Sigmoid colon (tissue), 7 donors: ENCODE results near the gene PROB1. TPM values are rescaled to one million over a fixed set of nuclear protein-coding genes. Genes with fewer than 3 reads are reported as not detected.
"Not testable (repeated sequence)": the region's sequence is repeated elsewhere in the genome, so short reads cannot be mapped to it uniquely, and the experiment has no call there.

Experiments used
- DNase-seq: peaks from one replicate; pipeline ENCODE4 v3.0.0-alpha.2; 2019
- H3K27ac ChIP-seq, 4 donors: fragments of 200-600 bp; sonication (generic); one replicate each; pipeline ENCODE4 v1.5.1; 2016 to 2019; ENCODE audit warnings: mild to moderate bottlenecking in 1 of 4
- H3K27me3 ChIP-seq, 3 donors: fragments of 200-600 bp; sonication (generic); one replicate each; pipeline ENCODE4 v1.5.1; 2019; ENCODE audit warnings: mild to moderate bottlenecking in 1 of 3
- H3K36me3 ChIP-seq, 4 donors: fragments of 200-600 bp; sonication (generic); one replicate each; pipeline ENCODE4 v1.5.1; 2016 to 2019
- H3K4me1 ChIP-seq, 4 donors: fragments of 200-600 bp; sonication (generic); one replicate each; pipeline ENCODE4 v1.5.1; 2017 to 2019
- H3K4me3 ChIP-seq, 4 donors: fragments of 200-600 bp; sonication (generic); one replicate each; pipeline ENCODE4 v1.5.1; 2017 to 2019; ENCODE audit warnings: mild to moderate bottlenecking in 2 of 4, moderate library complexity in 1 of 4
- H3K9me3 ChIP-seq, 4 donors: fragments of 200-600 bp in 3 of 4; sonication (generic) in 3 of 4; one replicate each; pipeline versions ENCODE4 v1.5.1 to v1.6.1; 2013 to 2019
- EP300 ChIP-seq, 4 donors: sonication (generic); formaldehyde crosslinking; IDR thresholded peaks; one replicate each; pipeline ENCODE4 v1.6.1; 2017; ENCODE audit warnings: antibody characterized with exemption in 4 of 4
- POLR2A ChIP-seq, 2 donors: fragments of 450-650 bp; IDR thresholded peaks; one replicate each; pipeline ENCODE4 v1.6.1; 2016; ENCODE audit warnings: antibody characterized with exemption in 2 of 2, mild to moderate bottlenecking in 2 of 2, moderate library complexity in 2 of 2
- POLR2AphosphoS5 ChIP-seq, 4 donors: sonication (generic); formaldehyde crosslinking; IDR thresholded peaks; one replicate each; pipeline ENCODE4 v1.6.1; 2017; ENCODE audit warnings: antibody characterized with exemption in 4 of 4
- WGBS, 2 donors: extraction: QIAGEN DNeasy Blood & Tissue Kit; methylation state at CpG; one replicate each; pipeline ENCODE4 v1.1.7; 2013; 5-methylcytosine and 5-hydroxymethylcytosine counted together
- intact Hi-C: fragments of 100-400 bp; cut with DNase I; formaldehyde crosslinking; loops from one replicate; pipeline ENCODE4 v1.15.1; 2023
- polyA plus RNA-seq, 3 donors: library from polyadenylated mRNA; stranded (reverse); fragments of 200-250 nt; gene quantifications; one replicate each; pipeline ENCODE4 v1.2.3, GENCODE V29; 2013
- total RNA-seq, 4 donors: library from RNA; depleted of rRNA; stranded (reverse); fragments of >200 nt; gene quantifications; one replicate each; pipeline ENCODE4 v1.1.0, GENCODE V29; 2016
- TF ChIP-seq, protein P1 (sequence below), 4 experiments: fragments of 450-650 bp in 3 of 4; fragments of 200-600 bp in 1 of 4; IDR thresholded peaks; one replicate each; pipeline ENCODE4 v1.5.1; 2016 to 2019; ENCODE audit warnings: antibody characterized with exemption in 4 of 4, mild to moderate bottlenecking in 3 of 4, moderate library complexity in 2 of 4
- donor health status: healthy with polysubstance abuse.
- donor health status: Bipolar disorder and iron deficiency.
- donor health status: healthy.

Gene PROB1
- total and polyA plus RNA-seq, 7 donors, result under 0.01 to 1.8 (median 0.36) TPM

DNA sequence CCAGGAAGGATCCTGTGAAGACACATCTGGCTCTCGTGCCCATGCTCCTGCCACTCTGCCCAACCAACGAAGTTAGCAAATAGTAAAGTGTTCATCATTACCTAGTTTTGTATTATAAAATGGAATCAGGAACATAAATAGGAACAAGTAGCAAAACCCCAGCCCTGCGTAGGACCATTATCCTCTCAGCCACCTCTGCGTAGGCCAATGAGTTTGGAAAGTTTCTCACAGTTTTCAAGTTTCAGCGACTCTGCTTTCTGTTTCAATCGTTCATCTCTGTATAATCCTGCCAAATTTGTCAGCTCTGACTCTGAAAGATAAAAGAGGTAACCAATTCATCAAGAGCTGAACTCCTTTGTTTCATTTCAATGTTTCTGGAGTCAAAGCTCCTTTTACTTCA is 19.1 kb upstream of the PROB1 start:
- Histone ChIP-seq H3K9me3 (no peaks in the 10 kb centered on the region), H3K36me3 (peaks cover 0 to 8% (median 0%) of the 10 kb centered on the region in 4 donors), H3K27me3 (no peaks in the 10 kb centered on the region), H3K4me3 (no peak overlapping the region), H3K4me1 (peaks cover 0 to 69% (median 63%) of the 10 kb centered on the region in 4 donors), H3K27ac (peak overlapping the region in 3 of 4 donors; percentile 54 to 78 (median 58))
- DNase-seq, result no peak
- 81 to 88% methylated on average over 6 of the region's 6 CpGs for WGBS, 2 donors
- intact Hi-C loops, result no loop called here
- TF ChIP-seq, protein P1, sequence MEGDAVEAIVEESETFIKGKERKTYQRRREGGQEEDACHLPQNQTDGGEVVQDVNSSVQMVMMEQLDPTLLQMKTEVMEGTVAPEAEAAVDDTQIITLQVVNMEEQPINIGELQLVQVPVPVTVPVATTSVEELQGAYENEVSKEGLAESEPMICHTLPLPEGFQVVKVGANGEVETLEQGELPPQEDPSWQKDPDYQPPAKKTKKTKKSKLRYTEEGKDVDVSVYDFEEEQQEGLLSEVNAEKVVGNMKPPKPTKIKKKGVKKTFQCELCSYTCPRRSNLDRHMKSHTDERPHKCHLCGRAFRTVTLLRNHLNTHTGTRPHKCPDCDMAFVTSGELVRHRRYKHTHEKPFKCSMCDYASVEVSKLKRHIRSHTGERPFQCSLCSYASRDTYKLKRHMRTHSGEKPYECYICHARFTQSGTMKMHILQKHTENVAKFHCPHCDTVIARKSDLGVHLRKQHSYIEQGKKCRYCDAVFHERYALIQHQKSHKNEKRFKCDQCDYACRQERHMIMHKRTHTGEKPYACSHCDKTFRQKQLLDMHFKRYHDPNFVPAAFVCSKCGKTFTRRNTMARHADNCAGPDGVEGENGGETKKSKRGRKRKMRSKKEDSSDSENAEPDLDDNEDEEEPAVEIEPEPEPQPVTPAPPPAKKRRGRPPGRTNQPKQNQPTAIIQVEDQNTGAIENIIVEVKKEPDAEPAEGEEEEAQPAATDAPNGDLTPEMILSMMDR (IDR thresholded peaks at IDR 0.05), result no peak
- TF ChIP-seq EP300 (IDR thresholded peaks at IDR 0.05) (no peak), POLR2AphosphoS5 (IDR thresholded peaks at IDR 0.05) (no peak), POLR2A (IDR thresholded peaks at IDR 0.05) (no peak)

DNA sequence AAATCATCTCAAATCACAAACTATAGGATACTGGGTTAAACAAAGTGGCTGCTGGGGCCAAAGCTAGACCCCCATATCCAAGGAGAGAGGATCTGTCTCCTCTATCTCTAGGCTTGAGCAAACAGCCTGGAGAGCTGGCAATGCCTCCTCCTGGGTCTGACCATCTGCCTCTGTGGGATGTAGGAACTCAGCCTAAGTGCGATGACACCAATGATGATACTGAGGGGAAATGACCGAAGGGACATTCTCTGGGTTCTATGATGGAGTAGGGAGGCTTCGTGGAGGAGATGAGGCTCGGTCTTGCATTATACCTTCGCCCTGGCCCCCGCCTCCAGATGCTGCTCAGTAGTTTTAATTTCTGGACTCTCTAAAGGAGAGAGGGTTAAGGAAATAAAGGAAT is 18.2 kb upstream of the PROB1 start:
- H3K36me3 ChIP-seq, result no peaks in the 10 kb centered on the region
- no peak for DNase-seq
- no peaks in the 10 kb centered on the region for H3K9me3 ChIP-seq
- peaks cover 0 to 67% (median 63%) of the 10 kb centered on the region in 4 donors for H3K4me1 ChIP-seq
- WGBS, 2 donors, result 98% methylated on average over 6 of the region's 6 CpGs
- TF ChIP-seq, protein P1 (IDR thresholded peaks at IDR 0.05), result no peak
- TF ChIP-seq EP300 (IDR thresholded peaks at IDR 0.05) (no peak), POLR2AphosphoS5 (IDR thresholded peaks at IDR 0.05) (no peak), POLR2A (IDR thresholded peaks at IDR 0.05) (no peak)
- no peak overlapping the region for H3K4me3 ChIP-seq
- intact Hi-C loops, result no loop called here
- no peaks in the 10 kb centered on the region for H3K27me3 ChIP-seq
- no peak overlapping the region for H3K27ac ChIP-seq

DNA sequence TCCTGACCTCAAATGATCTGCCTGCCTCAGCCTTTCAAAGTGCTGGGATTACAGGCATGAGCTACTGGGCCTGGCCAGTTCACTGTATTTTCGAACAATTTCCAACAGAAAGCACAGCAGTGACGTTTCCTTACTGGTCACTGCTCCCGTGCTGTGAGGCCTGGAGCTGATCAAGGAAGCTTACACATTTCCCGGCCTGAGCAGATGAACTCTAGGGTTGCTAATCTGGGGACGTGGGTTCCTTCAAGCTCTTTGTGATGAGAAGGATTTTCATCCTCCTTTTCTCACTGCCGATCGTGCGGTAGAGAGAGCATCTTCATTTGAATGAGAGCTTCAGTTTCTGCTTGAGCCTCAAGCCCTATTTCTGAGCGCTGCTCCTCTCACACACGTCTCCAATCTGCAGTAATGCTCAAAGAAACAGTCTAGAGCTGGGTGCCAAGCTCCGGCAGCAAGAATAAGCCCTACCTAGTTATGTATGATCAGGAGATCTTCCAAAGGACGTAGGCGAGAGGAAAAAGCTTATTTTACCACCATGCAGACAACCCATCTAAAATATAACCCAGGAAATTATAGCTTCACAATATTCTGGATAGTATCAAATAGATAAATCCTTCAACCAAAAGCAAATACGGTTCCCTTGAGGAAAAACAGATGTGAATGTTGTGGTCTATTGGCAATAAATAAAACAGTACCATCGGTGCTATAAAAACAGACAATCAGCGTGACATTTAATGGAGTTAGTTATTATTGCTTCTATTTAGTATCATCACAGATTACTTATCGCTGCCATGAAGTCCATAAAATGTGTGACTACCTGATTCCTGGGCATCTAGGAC is 16.3 kb upstream of the PROB1 start:
- no peaks in the 10 kb centered on the region for H3K27me3 ChIP-seq
- no peaks in the 10 kb centered on the region for H3K36me3 ChIP-seq
- H3K9me3 ChIP-seq, result no peaks in the 10 kb centered on the region
- H3K4me1 ChIP-seq, result peaks cover 0 to 47% (median 44%) of the 10 kb centered on the region in 4 donors
- peak overlapping the region; percentile 51 to 68 (median 62) for H3K27ac ChIP-seq
- TF ChIP-seq POLR2A (IDR thresholded peaks at IDR 0.05) (no peak), POLR2AphosphoS5 (IDR thresholded peaks at IDR 0.05) (peak; percentile 96 to 100 (median 98)), EP300 (IDR thresholded peaks at IDR 0.05) (peak; percentile 50 to 85 (median 72))
- intact Hi-C loops, result no loop called here
- no peak overlapping the region for H3K4me3 ChIP-seq
- peak; percentile 79 for DNase-seq
- WGBS, 2 donors, result 83 to 90% methylated on average over 17 of the region's 17 CpGs

DNA sequence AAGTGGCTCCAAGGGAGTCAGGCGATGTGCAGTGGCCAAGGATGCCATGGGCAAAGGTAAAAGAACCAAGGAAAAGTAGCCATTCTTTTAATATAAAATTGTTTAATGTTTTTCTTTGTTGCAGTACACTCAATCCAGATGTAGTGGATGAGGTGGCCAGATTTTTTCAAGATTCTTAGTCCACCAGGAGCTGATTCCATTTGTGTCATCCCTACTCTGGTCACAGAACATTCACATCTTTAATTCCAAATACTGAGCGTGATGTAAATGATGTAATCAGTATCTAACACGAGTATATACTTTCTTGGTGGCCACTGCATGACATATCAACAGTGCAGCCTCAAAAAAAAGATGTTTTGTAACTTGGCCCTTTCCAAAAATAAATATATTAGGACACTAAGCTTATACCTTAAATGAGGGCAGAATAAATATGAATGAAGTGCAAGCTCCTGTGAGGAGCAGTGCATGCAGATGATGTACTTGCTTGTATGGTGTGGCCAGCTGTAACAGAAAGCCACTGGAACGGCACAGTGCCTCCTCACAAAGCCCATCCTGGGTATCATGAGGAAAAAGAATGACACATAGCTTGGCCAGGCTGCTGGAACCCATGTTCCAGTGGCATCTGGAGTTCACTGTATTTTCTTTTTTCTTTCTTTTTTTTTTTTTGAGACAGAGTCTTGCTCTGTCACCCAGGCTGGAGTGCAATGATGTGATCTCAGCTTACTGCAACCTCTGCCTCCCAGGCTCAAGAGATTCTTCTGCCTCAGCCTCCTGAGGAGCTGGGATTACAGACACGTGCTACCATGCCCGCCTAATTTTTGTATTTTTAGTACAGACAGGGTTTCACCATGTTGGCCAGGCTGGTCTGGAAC is 15.5 kb upstream of the PROB1 start:
- Histone ChIP-seq H3K27me3 (no peaks in the 10 kb centered on the region), H3K27ac (peak overlapping the region; percentile 51 to 68 (median 62)), H3K9me3 (no peaks in the 10 kb centered on the region), H3K4me1 (peaks cover 0 to 39% (median 36%) of the 10 kb centered on the region in 4 donors), H3K36me3 (no peaks in the 10 kb centered on the region), H3K4me3 (no peak overlapping the region)
- intact Hi-C loops, result no loop called here
- DNase-seq, result peak; percentile 33
- TF ChIP-seq POLR2AphosphoS5 (IDR thresholded peaks at IDR 0.05), result no peak
- TF ChIP-seq POLR2A (IDR thresholded peaks at IDR 0.05), result no peak
- TF ChIP-seq EP300 (IDR thresholded peaks at IDR 0.05), result no peak
- TF ChIP-seq, protein P1 (IDR thresholded peaks at IDR 0.05), result no peak
- 79 to 81% methylated on average over 6 of the region's 6 CpGs for WGBS, 2 donors

DNA sequence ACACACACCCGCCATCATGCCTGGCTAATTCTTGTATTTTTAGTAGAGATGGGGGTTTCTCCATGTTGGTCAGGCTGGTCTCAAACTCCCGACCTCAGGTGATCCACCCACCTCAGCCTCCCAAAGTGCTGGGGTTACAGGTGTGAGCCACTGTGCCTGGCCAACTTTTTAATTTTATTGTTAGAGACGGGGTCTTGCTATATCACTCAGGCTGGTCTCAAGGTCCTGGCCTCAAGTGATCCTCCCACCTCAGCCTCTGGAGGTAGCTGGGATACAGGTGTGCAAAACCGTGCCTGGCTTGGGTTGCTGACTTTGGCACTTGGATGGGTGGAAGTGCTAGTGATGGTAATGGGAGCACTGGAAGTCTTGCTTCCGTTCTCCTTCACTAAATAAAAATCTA is 14.2 kb upstream of the PROB1 start:
- H3K9me3 ChIP-seq, H3K36me3 ChIP-seq, H3K27ac ChIP-seq, intact Hi-C loops, H3K4me3 ChIP-seq, DNase-seq, H3K27me3 ChIP-seq: not testable (repeated sequence)
- WGBS, 2 donors, result 84 to 95% methylated on average over 5 of the region's 5 CpGs
- H3K4me1 ChIP-seq, result peaks cover 0 to 32% (median 30%) of the 10 kb centered on the region in 4 donors
